Measurements from ENCODE around the gene BABAM1. TPM values are rescaled to one million over a fixed set of nuclear protein-coding genes. Genes with fewer than 3 reads are reported as not detected.

BABAM1 gene
- total RNA-seq, 1 experiment from 2014 or later = 146 TPM

- TF ChIP-seq CREB1 (CRISPR knock-in tag; IDR thresholded peaks at IDR 0.05) (peak; percentile 83; the same call in 1 of the 2 replicates), ATF3 (CRISPR knock-in tag; conservative IDR thresholded peaks at IDR 0.05) (no peak; the same call in 1 of the 2 replicates), NFATC4 (CRISPR knock-in tag; IDR thresholded peaks at IDR 0.05) (no peak), FOXJ3 (CRISPR knock-in tag; IDR thresholded peaks at IDR 0.05; ENCODE audit: borderline replicate concordance) (no peak), PRDM15 (CRISPR knock-in tag; IDR thresholded peaks at IDR 0.05) (peak; percentile 62; the same call in 1 of the 2 replicates), IRF2 (CRISPR knock-in tag; IDR thresholded peaks at IDR 0.05; ENCODE audit: borderline replicate concordance, low read depth) (no peak), ZNF396 (CRISPR knock-in tag; IDR thresholded peaks at IDR 0.05; ENCODE audit: borderline replicate concordance) (no peak), NR3C1 (CRISPR knock-in tag; conservative IDR thresholded peaks at IDR 0.05; ENCODE audit: low read depth) (peak; percentile 78; the same call in 1 of the 2 replicates), ATF1 (CRISPR knock-in tag; IDR thresholded peaks at IDR 0.05) (0 out of 2 replicates have a peak, but pooled peaks have one; percentile 36), ZNF138 (CRISPR knock-in tag; conservative IDR thresholded peaks at IDR 0.05) (peak; percentile 97), JUN (CRISPR knock-in tag; IDR thresholded peaks at IDR 0.05) (peak; percentile 95), ZNF671 (CRISPR knock-in tag; IDR thresholded peaks at IDR 0.05) (no peak), GABPB1 (CRISPR knock-in tag; IDR thresholded peaks at IDR 0.05) (0 out of 2 replicates have a peak, but pooled peaks have one; percentile 8), ARID4B (CRISPR knock-in tag; IDR thresholded peaks at IDR 0.05; ENCODE audit: borderline replicate concordance) (peak; percentile 98), RELA (CRISPR knock-in tag; IDR thresholded peaks at IDR 0.05; ENCODE audit: borderline replicate concordance) (peak; percentile 95), SMAD3 (CRISPR knock-in tag; IDR thresholded peaks at IDR 0.05; ENCODE audit: borderline replicate concordance) (peak; percentile 98), FOXK1 (CRISPR knock-in tag; IDR thresholded peaks at IDR 0.05) (peak; percentile 81; the same call in 1 of the 2 replicates), USF2 (CRISPR knock-in tag; IDR thresholded peaks at IDR 0.05) (peak; percentile 32; the same call in 1 of the 2 replicates), FOXP1 (CRISPR knock-in tag; IDR thresholded peaks at IDR 0.05; ENCODE audit: borderline replicate concordance) (peak; percentile 99)
Measured at GRCh38 chr19:17282488-17283125, 15.4 kb downstream of the BABAM1 start (continued).

Measured in WTC11 (cell line).